Peyer's patch (tissue), 4 donors: ENCODE results near the gene KIDINS220.

ENCODE experiments used
- CTCF ChIP-seq, 6 experiments: fragments of 450-650 bp in 4 of 6; fragments of 200-600 bp in 2 of 6; sonication (generic) in 1 of 6; IDR thresholded peaks; one replicate each; pipeline ENCODE4 v1.5.1; 2017 to 2019; ENCODE audit warnings: antibody characterized with exemption in 6 of 6, mild to moderate bottlenecking in 3 of 6, moderate library complexity in 1 of 6
- POLR2A ChIP-seq, 2 donors: fragments of 450-650 bp; IDR thresholded peaks; one replicate each; pipeline ENCODE4 v1.5.1; 2017; ENCODE audit warnings: antibody characterized with exemption in 2 of 2, mild to moderate bottlenecking in 2 of 2, moderate library complexity in 2 of 2

- no peak for TF ChIP-seq POLR2A (IDR thresholded peaks at IDR 0.05)
- TF ChIP-seq CTCF (IDR thresholded peaks at IDR 0.05): no peak
These were observed 111.6 kb downstream of the KIDINS220 start for GRCh38 chr2:8725838-8726237.
